SHP77 treated with DMSO at 0.1 percent for 48 hours (cell line): Measurements from ENCODE around the gene SEMA4B.
"Not testable (repeated sequence)": the region's sequence is repeated elsewhere in the genome, so short reads cannot be mapped to it uniquely, and the experiment has no call there.

ENCODE experiments used
- DNase-seq: peaks from one replicate; lab custom pipeline; 2025; lab: John Stamatoyannopoulos, UW

The SEMA4B gene

GRCh38 chr15:90178468-90179435, 22.4 kb upstream of the SEMA4B start:
- no peak for DNase-seq

- DNase-seq, result no peak
These were observed 19.4 kb upstream of the SEMA4B start for GRCh38 chr15:90181776-90182175.

DNA sequence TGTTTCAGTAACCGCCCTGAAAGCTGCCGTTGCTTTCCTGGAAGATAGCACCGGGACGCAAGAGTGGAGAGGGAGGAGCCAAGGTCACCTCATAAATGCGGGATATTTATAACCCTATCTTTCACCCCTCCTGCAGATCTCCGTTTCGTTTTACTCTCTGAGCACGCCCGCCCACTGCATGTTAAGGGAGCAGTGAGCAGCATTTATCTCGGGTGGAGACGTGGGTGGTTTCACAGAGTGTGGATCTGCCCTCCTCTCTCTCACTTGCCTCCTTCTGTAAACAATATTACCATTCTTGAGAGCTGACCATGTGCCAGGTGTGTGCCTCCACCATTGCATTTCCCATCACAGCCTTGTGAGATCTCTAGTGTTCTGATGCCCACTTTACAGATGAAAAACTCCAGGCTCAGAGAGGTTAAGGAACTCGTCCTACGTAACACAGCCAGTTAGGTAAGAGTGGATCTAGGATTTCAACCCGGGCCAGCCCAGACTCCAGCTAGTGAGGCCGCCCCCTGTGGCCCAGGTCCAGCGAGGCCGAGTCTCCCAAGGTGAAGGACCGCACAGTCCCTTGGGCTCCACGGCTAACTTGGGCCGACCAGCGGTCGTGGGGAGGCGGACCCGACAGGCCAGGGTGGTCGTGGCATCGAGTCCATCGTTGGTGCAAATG, 16.9 kb upstream of the SEMA4B start:
- peak; percentile 72 for DNase-seq

GRCh38 chr15:90184786-90185704, 16.1 kb upstream of the SEMA4B start:
- peak; percentile 63 for DNase-seq

GRCh38 chr15:90187257-90187868, 13.8 kb upstream of the SEMA4B start:
- DNase-seq, result no peak

DNA sequence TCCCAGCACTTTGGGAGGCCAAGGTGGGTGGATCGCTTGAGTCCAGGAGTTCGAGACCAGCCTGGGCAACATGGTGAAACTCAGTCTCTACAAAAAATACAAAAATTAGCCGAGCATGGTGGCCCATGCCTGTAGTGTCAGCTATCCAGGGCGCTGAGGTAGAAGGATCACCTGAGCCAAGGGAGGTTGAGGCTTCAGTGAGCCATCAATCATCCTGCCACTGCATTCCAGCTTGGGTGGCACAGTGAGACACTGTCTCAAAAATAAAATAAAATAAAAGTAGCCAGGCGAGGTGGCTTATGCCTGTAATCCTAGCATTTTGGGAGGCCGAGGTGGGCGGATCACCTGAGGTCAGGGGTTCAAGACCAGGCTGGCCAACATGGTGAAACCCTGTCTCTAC, 13.1 kb upstream of the SEMA4B start:
- not testable (repeated sequence) for DNase-seq

- no peak for DNase-seq
These were observed 12.0 kb upstream of the SEMA4B start for GRCh38 chr15:90188914-90189748.

DNA sequence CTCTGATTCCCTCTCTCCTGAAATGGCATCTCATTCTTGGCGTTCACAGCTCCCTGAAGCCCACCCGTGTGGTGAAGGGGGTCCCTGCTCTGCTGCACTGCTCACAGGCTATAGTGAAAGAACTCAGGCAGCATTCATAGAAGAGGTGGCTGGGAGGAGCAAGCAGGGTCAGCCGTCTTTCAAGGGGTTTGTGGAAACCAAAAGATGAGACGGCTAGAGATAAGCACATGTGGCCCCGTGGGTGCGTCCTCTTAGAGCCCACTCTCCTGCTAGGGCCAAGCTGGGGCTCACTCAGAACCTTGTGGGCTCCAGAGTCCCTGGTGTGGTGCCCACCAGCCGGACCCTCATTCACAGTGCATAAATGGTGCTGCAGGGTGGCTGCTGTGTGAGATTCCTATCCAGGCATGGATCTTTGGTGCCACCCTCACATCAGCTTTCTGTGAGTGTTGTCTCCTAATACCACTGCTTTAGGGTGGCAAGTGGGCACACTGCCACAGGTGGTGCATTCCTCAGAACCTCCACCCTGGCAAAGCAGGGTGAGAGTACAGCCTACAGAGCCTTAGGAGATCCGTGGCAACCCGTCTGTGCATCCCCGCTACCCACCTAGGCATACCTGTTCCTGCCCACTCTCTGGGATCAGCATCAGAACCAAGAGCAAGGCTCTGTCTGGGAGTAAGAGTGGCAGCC, 11.2 kb upstream of the SEMA4B start:
- no peak for DNase-seq

DNA sequence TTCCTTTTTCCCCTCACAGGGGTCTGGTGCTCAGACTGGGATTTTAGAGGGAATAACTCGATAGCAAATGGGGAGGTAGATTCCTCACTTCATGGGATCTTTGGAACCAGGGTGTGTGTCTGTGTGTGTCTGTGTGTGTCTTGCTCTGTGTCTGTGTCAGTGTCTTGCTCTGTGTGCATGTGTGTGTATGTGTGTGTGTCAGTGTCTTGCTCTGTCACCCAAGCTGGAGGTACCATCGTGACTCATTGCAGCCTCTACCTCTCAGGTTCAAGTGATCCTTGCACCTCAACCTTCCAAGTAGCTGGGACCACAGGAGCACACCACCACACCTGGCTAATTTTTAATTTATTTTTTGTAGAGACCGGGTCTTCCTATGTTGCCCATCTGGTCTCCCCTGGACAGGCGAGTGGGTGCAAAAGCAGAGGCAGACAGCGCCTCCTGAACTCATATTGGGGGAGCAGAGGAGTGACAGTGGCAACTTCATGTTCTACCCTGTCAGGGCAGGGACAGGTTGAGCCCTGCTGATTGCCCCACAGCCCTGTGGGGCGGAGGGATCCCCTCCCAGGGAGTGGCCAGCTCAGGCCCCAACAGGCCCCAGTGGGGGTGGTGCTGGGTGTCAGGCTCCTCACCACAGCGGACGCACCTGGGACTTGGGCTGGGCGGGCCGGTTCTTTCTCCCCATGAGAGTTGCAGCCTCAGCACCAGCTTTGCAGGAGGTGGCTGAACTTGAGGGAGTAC, 10.4 kb upstream of the SEMA4B start:
- DNase-seq, result no peak

DNA sequence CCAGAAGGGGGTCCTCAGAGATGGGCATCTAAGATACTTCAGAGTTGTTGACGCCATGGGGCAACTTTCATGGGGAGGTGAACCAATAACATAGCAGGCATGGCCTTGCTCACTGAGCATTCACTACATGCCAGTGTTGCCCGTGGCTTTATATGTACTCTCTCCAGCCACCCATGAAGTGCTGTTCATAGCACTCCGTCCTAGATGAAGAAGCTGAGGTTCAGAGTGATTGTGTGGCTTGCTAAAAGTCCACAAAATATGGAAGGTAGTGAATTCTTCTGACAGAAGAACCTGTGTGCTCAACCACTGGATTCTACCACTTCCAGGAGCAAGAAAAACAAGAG, 9.8 kb upstream of the SEMA4B start:
- DNase-seq, result no peak

- DNase-seq, result peak; percentile 78
These were observed 9.2 kb upstream of the SEMA4B start for GRCh38 chr15:90191794-90192509.

DNA sequence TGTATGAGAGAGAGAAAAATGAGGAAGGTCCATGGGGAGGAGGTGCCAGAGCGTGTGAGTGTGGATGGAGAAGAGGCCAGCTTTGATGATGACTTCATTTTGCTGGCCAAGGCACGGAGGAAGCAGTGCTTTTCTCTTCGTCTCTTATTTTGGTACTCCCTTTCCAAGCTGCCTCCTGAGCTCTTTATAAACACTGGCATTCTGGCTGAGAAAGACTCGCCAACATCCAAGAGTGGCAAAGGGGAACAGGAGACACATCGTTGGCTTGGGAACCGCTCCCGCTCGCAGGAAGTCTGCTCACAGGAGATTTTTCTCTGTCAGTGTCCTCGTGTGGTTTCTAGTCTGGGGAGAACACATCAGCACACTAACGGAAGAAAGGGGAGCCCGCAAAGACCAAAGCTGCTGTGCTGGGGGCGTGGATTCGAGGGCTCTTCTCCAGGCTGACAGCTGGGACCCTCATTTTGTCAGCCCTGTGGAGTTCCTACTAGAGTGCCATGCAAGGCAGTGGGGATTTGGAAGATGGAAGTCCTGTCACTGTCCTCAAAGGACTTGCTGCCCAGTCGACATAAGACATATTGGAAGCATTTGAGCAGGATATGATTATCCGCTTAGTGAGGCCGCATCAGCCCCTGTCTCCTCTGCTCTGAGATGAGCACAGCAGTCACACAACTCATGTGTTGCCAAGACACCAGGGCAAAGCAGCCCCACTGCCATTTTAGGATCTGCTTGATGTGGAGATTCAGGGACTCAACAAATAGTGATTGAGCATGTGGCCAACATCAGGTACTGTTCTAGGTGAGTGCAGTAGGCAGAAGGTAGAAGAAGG, 8.0 kb upstream of the SEMA4B start:
- no peak for DNase-seq

DNA sequence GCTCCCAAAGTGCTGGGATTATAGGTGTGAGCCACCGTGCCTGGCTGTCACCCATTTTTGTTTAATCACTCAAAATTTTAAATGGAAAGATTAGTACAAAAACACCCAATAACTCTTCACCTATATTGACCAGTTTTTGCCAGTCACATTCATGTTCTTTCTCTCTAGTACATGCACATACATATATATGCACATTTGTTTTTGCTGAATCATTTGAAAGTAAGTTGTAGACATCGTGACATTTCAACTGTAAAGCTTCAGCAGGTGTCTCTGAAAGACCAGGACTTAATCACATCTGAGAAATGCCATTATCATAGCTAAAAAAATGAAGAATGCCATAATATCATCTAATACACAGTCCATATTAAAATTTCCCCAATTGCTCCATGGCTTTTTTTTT, 6.5 kb upstream of the SEMA4B start:
- DNase-seq, result no peak

GRCh38 chr15:90200534-90201129, 498 bp upstream of the SEMA4B start:
- DNase-seq, result no peak

GRCh38 chr15:90201944-90202375, 830 bp downstream of the SEMA4B start:
- DNase-seq, result no peak

DNA sequence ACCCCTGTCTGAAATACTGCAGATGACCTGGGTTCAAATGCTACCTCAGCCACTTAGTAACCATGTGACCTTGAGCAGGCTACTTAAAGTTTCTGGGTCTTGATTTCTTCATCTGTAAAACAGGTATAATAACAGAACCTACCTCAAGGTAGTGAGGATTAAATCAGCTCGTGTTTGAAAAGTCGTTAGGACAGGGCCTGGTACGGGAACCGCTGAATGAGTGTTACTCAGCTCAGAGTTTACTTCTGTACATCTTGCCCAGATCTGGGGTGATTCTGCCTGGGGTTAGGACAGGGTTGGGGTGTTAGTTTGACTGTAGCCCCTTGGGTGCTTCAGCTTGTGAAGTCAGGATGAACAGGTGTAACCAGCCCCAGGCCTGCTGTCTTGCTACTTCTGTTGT, 1.8 kb downstream of the SEMA4B start:
- DNase-seq, result no peak

DNA sequence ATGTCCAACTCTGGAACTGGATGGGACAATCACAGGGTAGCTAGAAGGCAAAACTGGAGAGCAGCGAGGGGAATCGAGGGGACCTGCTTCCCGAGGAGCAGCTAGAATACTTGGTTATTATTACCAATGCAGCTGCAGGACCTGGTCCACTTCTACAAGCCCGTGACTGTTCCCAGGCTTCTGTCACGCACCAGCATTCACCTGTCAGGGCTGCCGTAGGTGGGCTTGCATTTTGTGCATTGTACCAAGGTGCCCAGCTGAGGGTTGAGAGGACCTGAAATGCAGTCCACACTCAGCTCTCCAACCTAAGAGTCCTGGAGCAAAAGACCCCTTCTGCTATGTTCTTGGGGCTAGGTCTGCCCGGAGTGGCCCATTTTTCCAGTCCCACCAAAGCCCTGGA, 2.3 kb downstream of the SEMA4B start:
- no peak for DNase-seq

DNA sequence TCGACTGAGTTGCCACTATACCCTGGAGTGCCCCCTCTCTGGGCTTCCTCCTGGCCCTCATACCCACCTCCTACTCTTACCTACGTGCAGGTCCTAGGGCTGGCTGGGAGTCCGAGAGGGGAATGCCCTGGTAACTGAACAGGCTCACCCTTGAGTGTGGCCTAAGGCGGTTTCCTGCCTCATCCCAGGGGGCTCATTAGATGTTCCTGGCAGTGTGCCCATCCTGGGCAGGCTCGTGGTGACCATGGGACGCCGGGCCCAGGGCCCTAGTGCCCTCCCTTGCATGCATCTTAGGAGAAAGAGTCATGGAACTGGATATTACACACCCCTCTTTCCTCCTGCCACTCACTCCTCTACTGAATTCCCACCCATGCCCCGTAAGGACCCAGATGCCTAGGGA, 2.8 kb downstream of the SEMA4B start:
- DNase-seq, result no peak
